Hepatocyte (in vitro differentiated cells): ENCODE data around the gene TM4SF5.

ENCODE experiments used
- CTCF ChIP-seq: fragments of 200-600 bp; sonication (generic); IDR thresholded peaks from 2 replicates; pipeline ENCODE4 v1.5.1; 2016; ENCODE audit warnings: antibody characterized with exemption, mild to moderate bottlenecking; ENCODE audit not compliant: poor library complexity
- EZH2 ChIP-seq: fragments of 200-600 bp; sonication (generic); IDR thresholded peaks from 2 replicates; pipeline ENCODE4 v1.6.1; 2016; ENCODE audit warnings: antibody characterized with exemption, mild to moderate bottlenecking, borderline replicate concordance
- EZH2phosphoT487 ChIP-seq: fragments of 200-600 bp; sonication (generic); IDR thresholded peaks from one replicate; pipeline ENCODE4 v1.6.1; 2018; ENCODE audit warnings: antibody characterized with exemption, mild to moderate bottlenecking, low read depth, moderate library complexity; ENCODE audit not compliant: unreplicated experiment, severe bottlenecking

- no peak for TF ChIP-seq CTCF
- no peak for TF ChIP-seq EZH2
- no peak for TF ChIP-seq EZH2phosphoT487
These were observed at the start of gene TM4SF5 for GRCh38 chr17:4771519-4772234.
